Anterior cingulate cortex (tissue), 58 donors: ENCODE data around the gene GPATCH2L.

Source experiments
- DNase-seq, 58 donors: peaks; one replicate each; lab custom pipeline; 2025; lab: John Stamatoyannopoulos, UW

Gene GPATCH2L

DNA sequence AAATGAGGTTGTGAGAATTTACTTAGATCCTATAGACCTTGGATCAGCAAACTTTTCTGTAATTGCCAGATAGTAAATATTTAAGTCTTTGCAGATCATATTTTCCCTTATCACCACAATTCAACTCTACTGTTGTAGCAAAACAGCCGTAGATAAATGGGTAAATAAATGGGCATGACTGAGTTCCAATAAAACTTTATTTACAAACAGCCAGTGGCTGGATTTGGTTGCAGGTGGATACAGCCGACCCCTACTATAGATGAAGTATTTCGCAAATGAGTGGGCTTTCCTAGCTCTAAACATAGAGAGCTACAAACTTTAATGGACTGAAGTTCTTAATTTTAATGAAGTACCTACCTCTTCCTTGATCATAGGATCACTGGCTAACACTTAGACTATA lies 100.7 kb downstream of the GPATCH2L start:
- no peak for DNase-seq

DNA sequence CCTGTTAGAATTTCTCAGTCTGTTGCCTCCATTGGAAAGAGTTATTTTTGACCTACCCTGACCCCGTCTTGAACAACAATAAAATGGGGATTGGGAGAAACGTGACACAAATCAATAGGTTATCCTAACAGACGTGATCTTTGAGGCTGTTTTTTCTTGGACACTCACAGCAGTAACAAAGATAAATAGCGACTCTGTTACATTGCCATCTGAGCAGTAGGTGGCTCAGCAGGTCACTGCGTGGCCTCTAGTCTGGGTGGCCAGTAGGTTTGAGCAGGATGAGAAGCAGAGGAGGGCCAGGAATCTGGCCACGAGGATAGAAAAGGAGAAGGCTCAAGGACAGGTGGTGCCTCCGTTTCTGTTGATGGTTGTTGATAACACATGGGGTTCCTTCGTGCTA lies 101.4 kb downstream of the GPATCH2L start:
- no peak for DNase-seq

DNA sequence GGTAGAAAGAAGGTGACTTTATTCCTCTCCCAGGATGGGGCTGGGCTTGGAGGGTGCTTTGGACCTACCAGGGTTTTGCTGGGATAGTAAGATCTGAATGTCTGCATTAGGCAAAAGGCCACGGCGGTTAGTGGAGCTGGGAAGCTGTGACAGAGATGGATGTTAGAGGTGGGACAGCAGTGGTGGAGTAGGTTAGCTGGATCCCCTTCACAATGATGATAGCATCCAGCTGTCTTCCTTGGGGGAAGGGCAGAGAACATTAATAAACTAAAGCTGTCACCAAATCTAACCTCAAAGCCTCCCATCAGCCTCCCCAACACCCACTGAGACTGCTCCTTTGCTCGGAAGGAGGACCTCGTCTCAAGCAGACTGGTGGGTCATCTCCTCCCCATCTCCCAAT lies 104.8 kb downstream of the GPATCH2L start:
- DNase-seq: no peak

DNA sequence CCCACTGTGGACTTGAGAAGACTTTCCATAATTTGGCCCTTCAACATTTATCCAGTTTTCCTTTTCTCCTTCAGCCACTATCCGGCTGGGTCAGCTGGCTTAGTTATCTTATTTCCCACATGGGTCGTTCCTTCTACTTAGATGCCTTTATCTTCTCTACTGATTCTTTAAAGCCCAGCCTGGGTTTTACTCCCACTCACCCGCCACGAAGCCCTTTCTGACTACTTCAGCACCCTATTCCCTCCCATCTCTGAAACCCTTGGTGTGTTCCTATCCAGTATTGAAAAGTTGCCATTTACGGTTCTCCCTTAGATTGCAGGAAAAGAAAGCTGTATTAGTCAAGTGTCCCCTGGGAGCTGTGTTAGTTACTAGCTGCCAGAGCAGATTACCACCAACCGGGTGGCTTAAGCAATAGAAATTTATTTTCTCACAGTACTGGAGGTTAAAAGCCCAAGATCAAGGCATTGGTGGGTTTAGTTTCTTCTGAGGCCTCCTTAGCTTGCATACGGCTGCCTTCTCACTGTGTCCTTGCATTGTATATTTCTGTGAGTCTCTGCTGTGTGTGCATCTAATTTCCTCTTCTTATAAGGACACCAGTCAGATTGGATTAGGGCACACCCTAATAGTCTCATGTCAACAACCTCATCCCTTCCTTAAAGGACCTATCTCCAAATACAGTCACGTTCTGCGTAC lies 105.5 kb downstream of the GPATCH2L start:
- DNase-seq: no peak

DNA sequence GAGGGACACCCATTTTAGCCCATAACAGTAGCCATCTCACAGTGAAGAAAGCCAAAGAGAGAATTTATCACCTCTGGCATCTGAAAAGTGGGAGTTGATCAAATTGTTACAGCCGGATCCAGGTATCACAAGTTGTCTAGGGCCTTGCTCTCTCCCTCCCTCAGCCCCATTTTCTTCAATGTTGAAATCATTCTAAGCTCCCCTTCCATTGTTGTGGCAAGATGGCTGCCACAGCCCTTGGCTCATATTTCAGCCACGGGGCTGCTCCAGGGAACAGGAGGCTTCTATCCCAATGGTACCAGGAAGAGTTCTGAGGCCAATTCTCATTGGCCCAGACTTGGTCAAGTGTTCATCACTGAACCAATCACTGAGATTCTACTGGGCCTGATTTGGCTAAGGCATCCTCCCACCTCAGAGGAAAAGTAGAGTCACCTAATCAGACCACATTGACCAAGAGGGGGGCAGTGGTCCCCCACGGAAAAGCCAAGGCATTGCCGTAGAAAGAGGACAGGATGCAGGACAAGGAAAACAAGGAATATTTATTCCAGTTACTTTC lies 106.2 kb downstream of the GPATCH2L start:
- DNase-seq: no peak

DNA sequence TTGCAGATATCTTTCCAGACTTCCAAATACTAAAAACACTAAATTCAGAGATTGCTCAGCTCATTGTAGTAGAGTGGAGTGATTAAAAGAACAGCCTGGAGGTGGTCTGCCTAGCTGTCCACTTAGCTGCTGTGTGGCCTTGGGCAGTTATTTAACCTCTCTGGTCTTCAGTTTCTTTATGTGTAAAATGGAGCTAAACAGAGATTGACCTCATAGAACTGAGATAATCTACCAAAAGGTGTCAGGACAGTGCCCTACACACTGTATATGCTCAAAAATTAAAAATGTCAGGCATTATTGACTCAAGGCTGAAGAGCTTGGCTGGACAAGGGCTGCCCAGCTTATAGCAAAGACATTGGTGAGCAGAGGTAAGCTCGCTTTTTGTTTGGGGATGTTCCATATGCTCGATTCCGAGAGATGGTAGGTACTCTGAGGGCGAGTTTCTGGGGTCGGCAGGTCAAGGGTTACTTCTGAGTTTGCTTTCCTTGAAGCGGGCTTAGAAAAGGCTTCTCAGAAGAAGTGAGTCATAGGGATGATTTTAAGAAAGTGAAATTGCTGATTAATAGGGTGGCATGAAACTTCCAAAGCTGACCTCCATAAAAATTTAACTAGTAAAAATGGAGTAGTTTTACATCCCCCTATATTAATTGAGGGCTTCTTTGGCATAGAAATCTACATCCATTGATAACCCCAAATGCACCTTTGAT lies 107.5 kb downstream of the GPATCH2L start:
- DNase-seq: no peak

DNA sequence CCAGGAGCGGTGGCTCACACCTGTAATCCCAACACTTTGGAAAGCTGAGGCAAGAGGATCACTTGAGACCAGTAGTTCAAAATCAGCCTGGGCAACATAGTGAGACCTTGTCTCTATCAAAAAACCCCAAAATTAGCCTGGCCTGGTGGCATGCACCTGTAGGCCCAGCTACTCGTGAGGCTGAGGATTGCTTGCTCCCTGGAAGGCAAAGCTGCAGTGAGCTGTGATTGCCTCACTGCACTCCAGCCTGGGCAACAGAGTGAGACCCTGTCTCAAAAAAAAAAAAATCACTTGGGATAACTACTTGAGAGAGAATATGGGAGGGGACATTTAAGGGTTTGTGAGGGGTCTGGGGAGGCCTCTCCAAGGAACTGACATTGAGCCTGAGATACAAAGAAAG lies 109.0 kb downstream of the GPATCH2L start:
- no peak for DNase-seq

DNA sequence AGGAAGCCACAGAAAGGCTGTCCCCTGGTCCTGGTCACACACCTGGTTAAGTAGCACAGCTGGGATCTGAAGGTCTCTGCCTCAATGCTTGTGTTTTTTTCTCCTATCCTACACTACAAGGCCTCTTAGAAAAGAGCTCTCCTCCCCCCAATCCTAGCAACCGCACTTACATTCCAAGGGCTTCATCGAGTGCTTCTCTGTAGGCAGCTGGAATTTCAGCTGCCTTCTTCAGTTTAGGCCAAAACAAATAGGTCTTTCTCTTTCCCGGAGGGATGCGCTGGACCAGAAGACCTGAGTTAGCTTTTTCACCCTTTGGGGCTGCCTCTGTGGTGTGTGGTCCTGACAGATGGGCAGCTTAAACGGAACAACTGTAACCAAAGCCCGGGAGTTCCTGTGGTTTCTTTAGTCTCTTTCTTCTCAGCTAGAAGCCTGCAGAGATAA lies 109.7 kb downstream of the GPATCH2L start:
- DNase-seq: peak in 1 of 58 donors; percentile 3

DNA sequence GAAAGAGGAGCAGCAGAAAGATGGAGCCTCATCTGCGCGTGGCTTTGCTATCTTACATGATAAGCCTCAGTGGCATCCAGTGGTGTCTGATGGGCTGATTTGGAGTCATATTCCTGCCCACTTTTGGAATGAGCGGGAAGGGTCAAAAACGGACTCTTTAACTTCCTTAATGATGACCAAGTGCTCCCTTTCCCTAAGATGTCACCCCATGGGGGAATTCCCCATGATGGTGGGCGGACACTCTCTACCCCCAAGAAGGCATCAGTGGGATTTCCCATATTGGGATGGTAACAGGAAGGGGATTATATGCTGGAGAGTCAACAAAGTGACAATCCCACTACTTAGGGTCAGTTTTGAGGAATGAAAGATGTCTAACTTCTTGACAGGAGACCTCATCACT lies 110.9 kb downstream of the GPATCH2L start:
- no peak for DNase-seq
